ENCODE measurements around the gene ITGA5.
A peak's percentile ranks its signal among the peaks of the same experiment; 100 is the strongest.
"Not testable (repeated sequence)": the region's sequence is repeated elsewhere in the genome, so short reads cannot be mapped to it uniquely, and the experiment has no call there.

The ITGA5 gene

GRCh38 chr12:54371328-54372112 lies 47.5 kb downstream of the ITGA5 start:
- no peak for DNase-seq (ENCODE audit: low read depth)

- no peak for DNase-seq (ENCODE audit: low read depth)
Measured at GRCh38 chr12:54370171-54370730, 48.8 kb downstream of the ITGA5 start.

GRCh38 chr12:54369597-54370131 lies 49.4 kb downstream of the ITGA5 start:
- no peak for DNase-seq (ENCODE audit: low read depth)

GRCh38 chr12:54368709-54369596 lies 50.1 kb downstream of the ITGA5 start:
- peak; percentile 85 for DNase-seq (ENCODE audit: low read depth)

- DNase-seq (ENCODE audit: low read depth), result no peak
Measured at GRCh38 chr12:54368025-54368708, 50.9 kb downstream of the ITGA5 start.

DNA sequence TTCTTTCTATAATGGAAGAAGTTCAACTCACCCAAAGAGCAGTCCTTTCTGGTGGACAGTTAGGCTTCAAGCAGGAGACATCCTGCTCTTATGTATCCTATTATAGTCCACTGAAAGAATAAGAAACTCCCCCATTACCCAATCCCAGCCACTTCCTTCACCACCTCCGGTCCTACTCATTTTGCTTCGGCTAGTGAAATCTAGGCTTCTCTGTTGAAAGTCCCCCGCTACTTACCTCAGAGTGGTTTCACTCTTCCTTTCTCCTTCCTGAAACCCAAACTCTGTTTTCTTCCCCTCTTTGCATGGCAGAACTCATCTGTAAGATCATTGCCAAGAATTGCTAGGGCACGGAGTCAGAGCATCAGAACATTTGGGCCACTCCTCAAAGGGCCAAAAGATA lies 54.7 kb downstream of the ITGA5 start, which contains the start of gene GPR84:
TSS of gene GPR84 (minus strand) at position 74 of the 400 bp plus-strand sequence. CDS start 635 bp downstream, outside the sequence.
- DNase-seq (ENCODE audit: low read depth), result no peak

DNA sequence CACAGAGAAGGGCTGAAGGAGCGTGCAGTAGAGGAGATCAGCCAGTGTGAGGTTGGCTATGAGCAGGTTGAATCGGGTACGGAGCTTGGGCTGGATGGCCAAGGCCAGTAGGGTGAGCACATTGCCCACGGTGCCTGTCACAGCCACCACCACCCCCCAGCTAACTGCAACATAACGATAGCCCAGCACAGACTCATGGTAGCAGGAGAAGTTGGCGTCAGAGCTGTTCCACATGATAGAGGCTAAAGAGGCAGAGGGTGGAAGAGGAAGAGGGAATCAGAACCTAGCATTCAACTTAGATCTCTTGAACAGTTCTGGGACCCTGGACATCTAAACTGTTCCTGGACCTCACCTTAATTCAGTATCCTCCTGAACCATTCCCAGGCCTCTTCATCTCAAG lies 55.4 kb downstream of the ITGA5 start:
- no peak for DNase-seq (ENCODE audit: low read depth)

DNA sequence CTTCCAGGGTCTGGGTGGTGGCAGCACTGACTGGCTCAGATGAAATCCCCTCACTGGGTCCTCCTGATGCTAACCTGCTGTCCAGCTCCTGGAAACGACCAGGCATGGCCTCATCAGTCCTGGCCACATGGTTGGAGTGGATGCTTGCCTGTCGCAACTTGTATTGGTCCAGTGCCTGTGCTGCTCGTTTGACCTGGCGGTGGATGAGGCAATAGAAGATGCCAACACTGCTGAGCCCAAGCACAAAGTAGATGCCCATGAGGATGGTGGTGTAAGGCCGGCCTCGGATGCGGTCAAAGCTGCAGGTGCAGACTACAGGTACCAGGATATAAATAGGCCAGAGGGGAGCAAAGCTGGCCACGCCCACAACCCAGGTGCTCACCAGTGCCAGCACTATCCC lies 56.0 kb downstream of the ITGA5 start:
- no peak for DNase-seq (ENCODE audit: low read depth)

GRCh38 chr12:54360717-54361456 lies 58.2 kb downstream of the ITGA5 start:
- DNase-seq (ENCODE audit: low read depth), result peak; percentile 30

- no peak for DNase-seq (ENCODE audit: low read depth)
Measured at GRCh38 chr12:54359762-54360351, 59.2 kb downstream of the ITGA5 start.

DNA sequence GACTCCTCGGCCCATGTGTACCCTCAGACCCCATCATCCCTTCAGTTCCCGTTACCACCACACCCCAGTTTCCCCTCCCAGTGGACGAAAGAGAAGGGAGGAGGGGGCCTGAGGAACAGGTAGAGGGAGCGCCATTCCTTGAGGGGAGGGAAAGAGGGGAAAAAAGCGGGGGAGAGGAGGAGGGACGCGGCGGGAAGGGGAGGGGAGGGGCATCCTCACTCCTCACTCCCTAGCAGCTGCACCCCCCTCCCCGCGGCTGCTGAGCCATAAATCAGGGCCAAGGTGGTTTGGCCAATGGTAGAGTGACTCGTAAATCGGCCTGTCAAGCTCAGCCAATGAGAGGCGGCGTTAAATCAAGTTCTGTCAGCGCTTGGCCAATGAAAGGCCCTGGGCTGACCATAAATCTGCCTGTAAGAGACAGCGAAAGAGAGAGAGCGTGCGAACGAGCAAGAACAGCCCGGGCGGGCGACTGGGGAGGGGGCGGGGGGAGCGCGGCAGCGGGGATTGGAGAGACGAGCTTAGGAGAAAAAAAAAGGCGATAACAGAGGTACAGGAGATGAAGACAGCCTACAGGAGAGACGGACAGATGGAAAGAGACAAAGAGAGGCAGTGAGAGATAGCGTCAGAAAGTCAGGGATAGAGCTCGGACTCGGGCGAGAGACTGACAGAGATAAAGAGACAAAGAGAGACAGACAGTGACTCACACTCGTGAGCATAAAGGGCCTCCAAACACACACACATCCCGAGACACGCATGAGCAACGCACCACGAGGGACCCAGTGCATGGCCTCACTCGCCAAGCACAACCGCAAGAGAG lies 59.9 kb downstream of the ITGA5 start:
- DNase-seq (ENCODE audit: low read depth), result peak; percentile 93

GRCh38 chr12:54358191-54358944 lies 60.7 kb downstream of the ITGA5 start:
- DNase-seq (ENCODE audit: low read depth), result peak; percentile 37

GRCh38 chr12:54357506-54358190 lies 61.4 kb downstream of the ITGA5 start:
- DNase-seq (ENCODE audit: low read depth), result no peak

GRCh38 chr12:54356951-54357356 lies 62.1 kb downstream of the ITGA5 start:
- no peak for DNase-seq (ENCODE audit: low read depth)

- DNase-seq (ENCODE audit: low read depth), result no peak
Measured at GRCh38 chr12:54356228-54356627, 62.8 kb downstream of the ITGA5 start.

- DNase-seq (ENCODE audit: low read depth), result no peak
Measured at GRCh38 chr12:54355104-54355815, 63.8 kb downstream of the ITGA5 start.

- DNase-seq (ENCODE audit: low read depth), result not testable (repeated sequence)
Measured at GRCh38 chr12:54354271-54354670, 64.8 kb downstream of the ITGA5 start.
